HFFc6 (cell line): Measurements from ENCODE around the gene DNAH14. TPM values are rescaled to one million over a fixed set of nuclear protein-coding genes. Genes with fewer than 3 reads are reported as not detected.

Source experiments
- DNase-seq: peaks from one replicate; pipeline ENCODE4 v3.0.0-alpha.2; 2018
- H3K27ac Mint-ChIP-seq: 2 replicates; pipeline ENCODE4 v1.8.0; 2020; ENCODE audit warnings: mild to moderate bottlenecking, mixed read lengths
- H3K27me3 Mint-ChIP-seq: 2 replicates; pipeline ENCODE4 v1.8.0; 2021; ENCODE audit warnings: mild to moderate bottlenecking, moderate library complexity, mixed read lengths; ENCODE audit not compliant: insufficient read depth
- H3K36me3 Mint-ChIP-seq: 2 replicates; pipeline ENCODE4 v1.8.0; 2021; ENCODE audit warnings: low read depth, mixed read lengths
- H3K4me1 Mint-ChIP-seq: 2 replicates; pipeline ENCODE4 v1.8.0; 2020; ENCODE audit warnings: low read depth, mixed read lengths
- H3K4me3 Mint-ChIP-seq: 2 replicates; pipeline ENCODE4 v1.8.0; 2020; ENCODE audit warnings: mild to moderate bottlenecking, moderate library complexity, mixed read lengths
- H3K9me3 Mint-ChIP-seq: 2 replicates; pipeline ENCODE4 v1.8.0; 2020; ENCODE audit warnings: mild to moderate bottlenecking, mixed read lengths
- CTCF ChIP-seq: fragments of 200-600 bp; sonication (generic); IDR thresholded peaks from 2 replicates; pipeline ENCODE4 v1.5.0; 2021; ENCODE audit warnings: antibody characterized with exemption, mild to moderate bottlenecking
- total RNA-seq, 6 experiments: library from RNA; stranded (reverse); fragmentation: NEBNext Ultra II Directional; extraction: Animal tissue kit (Norgen Biotek cat#: 25700); gene quantifications; 2 replicates in 1 of 6; 3 replicates in 5 of 6; pipeline ENCODE4 v1.2.3, GENCODE V29; 2021

The DNAH14 gene
- total RNA-seq, 6 experiments from 2014 or later = 6.0 to 8.4 (median 6.9) TPM

GRCh38 chr1:225407755-225408154 lies 478.3 kb downstream of the DNAH14 start:
- Mint-ChIP-seq H3K9me3 (no peaks in the 10 kb centered on the region), H3K27ac (no peak overlapping the region), H3K4me3 (no peak overlapping the region), H3K27me3 (peaks cover 2% of the 10 kb centered on the region; the same call in 1 of the 2 replicates), H3K4me1 (no peaks in the 10 kb centered on the region), H3K36me3 (peaks cover 13% of the 10 kb centered on the region; the same call in 1 of the 2 replicates)
- DNase-seq = no peak
- TF ChIP-seq CTCF = no peak

GRCh38 chr1:225408249-225408648 lies 478.8 kb downstream of the DNAH14 start:
- no peak overlapping the region for H3K27ac Mint-ChIP-seq

GRCh38 chr1:225409051-225409450 lies 479.6 kb downstream of the DNAH14 start:
- DNase-seq = no peak
- Mint-ChIP-seq H3K27ac (no peak overlapping the region), H3K4me3 (no peak overlapping the region), H3K27me3 (peaks cover 2% of the 10 kb centered on the region; the same call in 1 of the 2 replicates), H3K36me3 (peaks cover 8% of the 10 kb centered on the region; the same call in 1 of the 2 replicates), H3K9me3 (no peaks in the 10 kb centered on the region), H3K4me1 (no peaks in the 10 kb centered on the region)
- no peak for TF ChIP-seq CTCF

More at GRCh38 chr1:225408249-225408648, 478.8 kb downstream of the DNAH14 start:
- Mint-ChIP-seq H3K9me3 (no peaks in the 10 kb centered on the region), H3K36me3 (peaks cover 13% of the 10 kb centered on the region; the same call in 1 of the 2 replicates), H3K4me3 (no peak overlapping the region), H3K27me3 (peaks cover 2% of the 10 kb centered on the region; the same call in 1 of the 2 replicates), H3K4me1 (no peaks in the 10 kb centered on the region)
- no peak for DNase-seq
- TF ChIP-seq CTCF = no peak

- peaks cover 13% of the 10 kb centered on the region for H3K36me3 Mint-ChIP-seq
- H3K4me1 Mint-ChIP-seq = no peaks in the 10 kb centered on the region
- no peak overlapping the region for H3K27ac Mint-ChIP-seq
- no peak overlapping the region for H3K4me3 Mint-ChIP-seq
- no peak for DNase-seq
- peaks cover 2% of the 10 kb centered on the region; the same call in 1 of the 2 replicates for H3K27me3 Mint-ChIP-seq
- no peak for TF ChIP-seq CTCF
- H3K9me3 Mint-ChIP-seq = no peaks in the 10 kb centered on the region
Measured at GRCh38 chr1:225410036-225410435, 480.6 kb downstream of the DNAH14 start.

GRCh38 chr1:225412321-225412720 lies 482.8 kb downstream of the DNAH14 start:
- Mint-ChIP-seq H3K4me3 (no peak overlapping the region), H3K27ac (no peak overlapping the region), H3K9me3 (no peaks in the 10 kb centered on the region), H3K36me3 (peaks cover 14% of the 10 kb centered on the region), H3K4me1 (no peaks in the 10 kb centered on the region), H3K27me3 (peaks cover 2% of the 10 kb centered on the region; the same call in 1 of the 2 replicates)
- no peak for DNase-seq
- TF ChIP-seq CTCF = no peak
